Measurements from ENCODE around the gene FICD. TPM values are rescaled to one million over a fixed set of nuclear protein-coding genes. Genes with fewer than 3 reads are reported as not detected.
A peak's percentile ranks its signal among the peaks of the same experiment; 100 is the strongest.

FICD gene
- total and polyA plus RNA-seq, 9 of the 15 experiments (the other 6 are each of a cell fraction or from before 2014, with no cell fraction given) = 0.88 to 4.5 (median 1.9) TPM

- no peak for TF ChIP-seq FOXP4 (CRISPR knock-in tag; IDR thresholded peaks at IDR 0.05; ENCODE audit: borderline replicate concordance)
- TF ChIP-seq POLR2G (IDR thresholded peaks at IDR 0.05; ENCODE audit: low read depth, low read length) = peak; percentile 35; the same call in 1 of the 2 replicates
Measured at GRCh38 chr12:108517288-108518100, 2.4 kb downstream of the FICD start (continued).

- 95% methylated on average over 24 of the region's 24 CpGs for WGBS (ENCODE audit: insufficient coverage, low coverage, missing lambda C conversion rate)
- no TSS peak for BruUV-seq (replicated peaks)
Measured at GRCh38 chr12:108518101-108518715, 3.1 kb downstream of the FICD start.

More at GRCh38 chr12:108518101-108518715, 3.1 kb downstream of the FICD start:
- Histone ChIP-seq H3K9me1 (ENCODE audit: control insufficient read depth, insufficient read depth, low read length) (no peaks in the 10 kb centered on the region), H3K4me3 (no peak overlapping the region), H3K4me1 (replicated peaks in 1 of 2; ENCODE audit: control insufficient read depth in 2 of 2, insufficient read depth in 2 of 2, low read length in 2 of 2) (peaks cover 8 to 23% of the 10 kb centered on the region in 2 experiments; a peak in 4 of 5 replicates), H3K9me3 (replicated peaks; ENCODE audit: control insufficient read depth, insufficient read depth, low read depth, low read length) (no peaks in the 10 kb centered on the region), H2AFZ (ENCODE audit: low read depth, low read length) (no peak overlapping the region), H3K4me2 (ENCODE audit: insufficient read depth, low read length) (no peak overlapping the region), H4K20me1 (replicated peaks; ENCODE audit: control insufficient read depth, insufficient read depth, low read length) (0 out of 2 replicates have a peak, but pooled peaks cover 2% of the 10 kb centered on the region), H3K79me2 (ENCODE audit: control insufficient read depth, insufficient read depth, low read length) (peaks cover 8% of the 10 kb centered on the region), H3K36me3 (ENCODE audit: control insufficient read depth, insufficient read depth, low read length) (peaks cover 60% of the 10 kb centered on the region), H3K27me3 (ENCODE audit: control insufficient read depth in 2 of 2, insufficient read depth in 2 of 2, low read length in 2 of 2) (no peaks in the 10 kb centered on the region), H3K9ac (ENCODE audit: insufficient read depth in 1 of 2, low read depth in 2 of 2, low read length in 2 of 2) (no peak overlapping the region), H3K27ac (ENCODE audit: extremely low read depth, low read depth, low read length) (no peak overlapping the region)
- in situ Hi-C loops (cut with MboI) (no loop called here), intact Hi-C loops (cut with micrococcal nuclease) (no loop called here)
- no peak for FAIRE-seq
- ChIA-PET CTCF (ENCODE audit: low intra/inter-chr PET ratio) (no interaction called here), POLR2A (interaction anchor here (0.6 to 3.7 kb wide), 4 partner anchors 9 to 304 kb away, joined by 3 to 15 read pairs (median 6); no protein-coding TSS in a partner anchor)
- DNase-seq (ENCODE audit: extremely low read depth in 1 of 4, low spot score in 3 of 4) = no peak
- TF ChIP-seq SNRNP70 (optimal IDR thresholded peaks at IDR 0.05; ENCODE audit: low read depth, low read length) (no peak), CREB5 (CRISPR knock-in tag; IDR thresholded peaks at IDR 0.05) (no peak), COPS2 (conservative IDR thresholded peaks at IDR 0.05) (no peak), NFIC (IDR thresholded peaks at IDR 0.05) (peak; percentile 35; the same call in 1 of the 2 replicates), IRF2 (CRISPR knock-in tag; IDR thresholded peaks at IDR 0.05) (no peak), POLR2A (conservative IDR thresholded peaks at IDR 0.05) (peak; percentile 38; the same call in 1 of the 2 replicates), HIVEP1 (CRISPR knock-in tag; IDR thresholded peaks at IDR 0.05) (no peak), TEAD4 (IDR thresholded peaks at IDR 0.05; ENCODE audit: low read length) (no peak), TEAD4 (CRISPR knock-in tag; IDR thresholded peaks at IDR 0.05; ENCODE audit: borderline replicate concordance) (no peak), RAD51 (IDR thresholded peaks at IDR 0.05; ENCODE audit: borderline replicate concordance, low read depth) (no peak), MTA3 (IDR thresholded peaks at IDR 0.05; ENCODE audit: borderline replicate concordance) (no peak), CREBBP (IDR thresholded peaks at IDR 0.05; ENCODE audit: low read depth, low read length) (no peak), ZNF24 (IDR thresholded peaks at IDR 0.05) (no peak), POLR2H (tag; IDR thresholded peaks at IDR 0.05; ENCODE audit: low read depth) (no peak), TOE1 (IDR thresholded peaks at IDR 0.05; ENCODE audit: borderline replicate concordance) (no peak), TOE1 (CRISPR knock-in tag; IDR thresholded peaks at IDR 0.05; ENCODE audit: borderline replicate concordance, low read depth) (no peak)
- ATAC-seq = no peak

Measured in K562 (cell line).